Epithelial cell of esophagus (primary cell): Measurements from ENCODE around the gene KDM4F.

ENCODE experiments used
- DNase-seq: peaks from one replicate; pipeline ENCODE4 v3.0.0; 2010; ENCODE audit warnings: low read depth
- H3K4me3 ChIP-seq: 2 replicates; pipeline ENCODE4 v1.5.1; 2011; ENCODE audit warnings: mild to moderate bottlenecking, low read length, control low read depth
- CTCF ChIP-seq: IDR thresholded peaks from 2 replicates; pipeline ENCODE4 v1.5.1; 2011; ENCODE audit warnings: low read depth, mild to moderate bottlenecking, low read length, control low read depth, inconsistent platforms; ENCODE audit not compliant: insufficient read depth; ENCODE audit errors: missing control alignments

The KDM4F gene

GRCh38 chr11:95045812-95046211 lies 3.4 kb upstream of the KDM4F start:
- no peak for TF ChIP-seq CTCF

GRCh38 chr11:95050595-95051202 lies 1.5 kb downstream of the KDM4F start:
- no peak for DNase-seq
- H3K4me3 ChIP-seq: no peak overlapping the region
- TF ChIP-seq CTCF: no peak

More at GRCh38 chr11:95045812-95046211, 3.4 kb upstream of the KDM4F start:
- H3K4me3 ChIP-seq: no peak overlapping the region
- no peak for DNase-seq

GRCh38 chr11:95054356-95054755 lies 5.1 kb downstream of the KDM4F start:
- no peak for TF ChIP-seq CTCF
- no peak for DNase-seq
- H3K4me3 ChIP-seq: no peak overlapping the region

GRCh38 chr11:95055283-95055897 lies 6.2 kb downstream of the KDM4F start:
- no peak overlapping the region for H3K4me3 ChIP-seq
- TF ChIP-seq CTCF: no peak
- DNase-seq: no peak

GRCh38 chr11:95057959-95058358 lies 8.7 kb downstream of the KDM4F start:
- no peak for DNase-seq
- no peak for TF ChIP-seq CTCF
- no peak overlapping the region for H3K4me3 ChIP-seq

GRCh38 chr11:95058621-95059020 lies 9.4 kb downstream of the KDM4F start:
- no peak overlapping the region for H3K4me3 ChIP-seq
- no peak for DNase-seq
- no peak for TF ChIP-seq CTCF

- TF ChIP-seq CTCF: no peak
- H3K4me3 ChIP-seq: no peak overlapping the region
- no peak for DNase-seq
Measured at GRCh38 chr11:95059046-95059445, 9.8 kb downstream of the KDM4F start.
